ACHN (cell line): ENCODE data around the gene CTNNA2.

Experiments
- DNase-seq: peaks from one replicate; pipeline ENCODE4 v3.0.0-alpha.2; 2015
- in situ Hi-C: cut with HindIII; loops from 2 replicates; pipeline ENCODE4 v1.10.0; 2017; ENCODE audit warnings: low sequenced_read_pairs, low pct_ligation_motif_present, low pct_unique_long_range_greater_than_20kb

The CTNNA2 gene

DNA sequence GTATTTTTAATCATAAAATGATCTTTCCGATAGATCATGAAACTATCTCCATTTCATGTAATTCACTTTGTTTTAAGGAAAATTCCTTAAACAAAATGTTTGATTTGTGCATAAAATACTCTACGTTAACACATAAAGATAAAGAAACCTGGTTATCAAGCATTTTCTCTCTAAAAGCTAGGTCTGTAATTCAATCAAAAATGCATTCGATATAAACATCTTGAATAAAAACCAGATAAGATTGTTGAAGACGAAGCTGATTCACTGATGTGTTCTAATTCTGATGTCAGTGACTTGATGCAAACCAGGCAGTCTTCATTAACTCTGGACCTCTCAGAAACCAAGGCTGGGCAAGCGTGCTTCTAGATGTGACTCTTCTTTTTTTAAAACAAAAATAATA, 245.2 kb downstream of the CTNNA2 start:
- DNase-seq, result no peak
- in situ Hi-C loops, result no loop called here

DNA sequence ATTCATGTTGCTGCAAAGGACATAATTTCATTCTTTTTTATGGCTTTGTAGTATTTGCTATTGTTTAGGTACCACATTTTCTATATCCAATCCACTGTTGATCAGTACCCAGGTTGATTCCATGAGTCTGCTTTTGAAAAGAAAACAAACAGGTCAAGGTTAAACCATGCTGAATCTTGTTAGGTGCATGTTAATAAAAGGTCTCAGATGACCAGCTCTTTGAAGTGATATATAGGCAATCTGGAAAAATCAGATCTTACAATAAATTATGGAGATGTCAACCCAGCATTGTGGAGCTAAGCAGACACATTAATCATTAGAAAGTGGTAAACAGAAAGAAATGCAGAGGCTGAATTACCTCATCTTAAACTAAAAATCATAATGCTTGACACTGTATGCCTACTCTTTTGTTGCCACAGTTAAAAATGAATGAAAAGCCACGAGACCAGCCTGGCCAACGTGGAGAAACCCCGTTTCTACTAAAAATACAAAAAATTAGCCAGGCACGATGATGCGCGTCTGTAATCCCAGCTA, 246.0 kb downstream of the CTNNA2 start:
- in situ Hi-C loops, result no loop called here
- DNase-seq, result no peak

DNA sequence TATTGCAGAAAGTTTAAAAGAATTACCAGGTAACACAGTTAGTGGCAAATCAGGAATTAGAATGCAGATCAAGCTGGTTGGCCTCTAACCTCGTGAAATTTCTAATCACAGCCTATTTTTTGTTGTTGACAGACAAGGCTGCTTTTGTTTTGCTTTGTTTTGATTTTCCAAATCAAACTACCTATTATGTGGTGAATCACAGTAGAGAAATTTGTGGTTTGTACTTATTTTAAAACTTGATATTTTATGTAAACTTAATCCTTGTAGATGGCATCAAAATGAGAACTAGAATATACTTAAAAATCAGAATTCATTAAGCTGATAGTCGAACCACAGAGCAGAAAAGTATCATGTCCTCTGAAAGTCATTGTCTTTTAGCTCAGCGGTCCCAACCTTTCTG, 258.1 kb downstream of the CTNNA2 start:
- no peak for DNase-seq
- in situ Hi-C loops, result no loop called here

DNA sequence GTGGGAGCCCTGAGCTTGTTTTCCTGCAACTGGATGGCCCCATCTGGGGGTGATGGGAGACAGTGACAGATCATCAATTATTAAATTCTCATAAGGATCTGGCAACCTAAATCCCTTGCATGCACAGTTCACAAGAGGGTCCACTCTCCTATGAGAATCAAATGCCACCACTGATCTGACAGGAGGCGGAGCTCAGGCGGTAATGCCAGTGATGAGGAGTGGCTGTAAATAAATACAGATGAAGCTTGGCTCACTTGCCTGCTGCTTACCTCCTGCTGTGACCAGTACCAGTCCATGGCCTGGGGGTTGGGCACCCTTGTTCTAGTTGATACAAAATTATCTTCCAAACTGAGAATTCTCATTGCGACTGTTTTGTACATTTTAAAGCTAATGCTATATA, 258.6 kb downstream of the CTNNA2 start:
- in situ Hi-C loops, result no loop called here
- DNase-seq, result no peak

DNA sequence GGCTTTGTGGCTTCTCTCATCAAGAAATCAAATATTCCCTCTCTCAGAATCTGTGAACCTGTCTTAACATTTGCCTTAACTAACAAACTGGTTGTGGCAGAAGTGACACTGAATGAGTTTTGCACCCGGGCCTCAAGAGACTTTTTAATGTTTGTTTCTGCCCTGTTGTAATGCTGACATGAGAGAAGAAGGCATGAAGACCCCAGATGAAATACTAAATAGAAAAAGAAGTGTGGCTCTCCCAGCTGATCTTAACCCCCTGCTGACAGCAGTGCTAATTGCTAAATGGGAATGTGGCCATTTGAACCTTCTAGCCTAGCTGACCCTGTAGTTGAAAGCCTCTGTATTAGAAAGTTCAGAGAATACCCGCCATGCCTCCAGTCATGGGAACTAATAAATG, 261.2 kb downstream of the CTNNA2 start:
- DNase-seq, result no peak
- in situ Hi-C loops, result no loop called here

DNA sequence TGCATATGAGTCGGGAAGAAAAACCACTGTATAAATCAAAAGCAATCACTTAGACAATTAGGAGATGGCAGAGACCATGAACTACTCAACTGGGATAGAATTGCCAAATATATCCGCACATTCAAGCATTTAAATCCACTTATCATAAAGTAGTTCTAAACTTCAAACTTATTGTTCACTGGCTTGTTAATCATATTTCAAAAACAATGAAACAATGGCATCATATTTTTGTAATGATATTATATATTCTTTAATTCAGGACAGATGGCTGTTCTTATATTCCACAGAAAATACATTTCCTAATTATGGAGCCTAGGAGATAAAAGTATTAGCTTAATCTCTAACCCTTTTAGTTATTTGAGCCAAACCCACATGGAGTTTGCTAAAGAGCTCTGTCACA, 263.6 kb downstream of the CTNNA2 start:
- in situ Hi-C loops, result no loop called here
- DNase-seq, result no peak

DNA sequence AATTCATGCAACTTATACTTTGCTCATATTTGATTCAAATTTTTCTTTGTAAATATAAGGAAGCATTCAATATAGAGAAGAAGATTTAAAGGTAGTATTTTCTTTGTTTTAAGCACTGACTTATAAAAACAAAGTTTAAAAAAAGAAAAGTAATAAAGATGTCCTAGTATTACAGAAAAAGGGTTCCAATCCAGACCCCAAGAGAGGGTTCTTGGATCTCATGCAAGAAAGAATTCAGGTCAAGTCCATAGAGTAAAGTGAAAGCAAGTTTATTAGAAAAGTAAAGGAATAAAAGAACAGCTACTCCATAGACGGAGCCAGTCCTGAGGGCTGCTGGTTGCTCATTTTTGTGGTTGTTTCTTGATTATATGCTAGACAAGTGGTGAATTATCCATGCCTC, 267.9 kb downstream of the CTNNA2 start:
- in situ Hi-C loops, result no loop called here

DNA sequence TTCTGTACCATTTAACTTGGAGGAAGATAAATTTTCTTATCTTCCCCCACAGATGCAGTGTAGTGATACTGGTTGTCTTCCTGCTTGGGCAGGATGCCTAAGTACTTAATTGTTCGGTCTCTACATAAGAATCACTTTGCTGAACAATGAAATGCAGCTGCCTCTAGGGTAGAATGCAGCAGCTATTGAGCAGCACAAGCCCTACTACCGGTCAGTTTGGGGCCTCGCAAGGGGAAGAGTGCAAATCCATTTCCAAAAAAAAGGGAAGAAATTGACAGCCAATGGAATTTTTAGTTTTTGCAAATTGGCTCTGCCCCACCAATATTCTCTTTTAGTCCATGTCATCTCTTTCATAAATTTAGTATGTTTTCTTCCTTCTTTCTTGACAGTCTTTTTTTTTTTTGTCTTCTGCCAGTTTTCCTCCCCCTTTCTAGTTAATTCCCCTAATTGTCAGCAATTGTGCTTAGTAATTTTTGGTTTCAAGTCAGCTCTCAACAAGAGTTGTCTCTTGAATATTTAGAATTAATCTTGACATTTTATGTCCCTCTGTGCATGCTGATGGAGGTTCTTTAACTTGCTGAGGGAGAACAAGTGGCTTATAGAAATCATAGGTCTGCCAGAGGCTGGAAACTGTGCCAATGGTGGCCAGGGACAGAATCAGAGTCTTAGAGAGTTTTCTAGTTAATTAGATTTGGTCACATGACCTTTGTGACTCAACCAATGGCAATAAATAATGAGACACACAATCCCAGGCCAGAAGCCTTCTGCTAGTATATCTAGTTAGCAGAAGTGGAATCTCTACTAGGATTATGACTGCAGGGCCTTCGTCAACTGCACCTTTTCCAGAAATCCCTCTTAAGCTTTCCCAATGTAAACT, 270.0 kb downstream of the CTNNA2 start:
- DNase-seq, result no peak
- in situ Hi-C loops, result no loop called here

More for the DNA sequence above, 267.9 kb downstream of the CTNNA2 start:
- no peak for DNase-seq

DNA sequence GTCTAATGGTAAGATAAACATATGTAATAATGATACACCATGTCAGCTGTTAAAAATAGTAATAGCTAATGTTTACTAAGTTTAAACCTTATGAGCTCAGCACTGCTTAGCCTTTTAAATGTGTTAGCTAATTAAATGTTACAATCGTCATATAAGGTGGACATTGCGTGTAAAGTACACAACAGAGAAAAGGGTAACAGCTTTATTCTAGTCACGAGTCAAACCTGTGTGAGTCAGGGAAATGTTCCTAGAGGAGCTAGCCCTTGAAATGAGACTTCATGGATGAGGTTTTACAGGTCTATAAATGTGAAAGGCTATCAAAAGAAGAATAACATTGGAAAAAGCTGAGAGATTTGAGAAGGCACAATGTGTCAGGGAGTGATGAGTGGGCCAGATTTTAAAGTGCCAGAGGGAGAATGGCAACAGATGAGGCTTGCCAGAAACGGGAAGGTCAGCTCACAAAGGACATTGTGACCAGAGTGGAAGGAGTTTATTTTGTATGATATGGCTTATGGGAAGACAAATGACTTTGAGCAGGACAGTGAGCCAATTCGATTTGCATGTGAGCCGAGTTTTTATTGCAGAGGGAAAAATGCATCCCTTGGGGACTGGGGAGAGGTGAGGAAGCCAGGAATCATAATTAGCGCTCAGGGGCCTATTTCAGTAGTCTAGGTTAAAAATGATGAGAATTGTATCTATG, 276.3 kb downstream of the CTNNA2 start:
- DNase-seq, result no peak
- in situ Hi-C loops, result no loop called here

DNA sequence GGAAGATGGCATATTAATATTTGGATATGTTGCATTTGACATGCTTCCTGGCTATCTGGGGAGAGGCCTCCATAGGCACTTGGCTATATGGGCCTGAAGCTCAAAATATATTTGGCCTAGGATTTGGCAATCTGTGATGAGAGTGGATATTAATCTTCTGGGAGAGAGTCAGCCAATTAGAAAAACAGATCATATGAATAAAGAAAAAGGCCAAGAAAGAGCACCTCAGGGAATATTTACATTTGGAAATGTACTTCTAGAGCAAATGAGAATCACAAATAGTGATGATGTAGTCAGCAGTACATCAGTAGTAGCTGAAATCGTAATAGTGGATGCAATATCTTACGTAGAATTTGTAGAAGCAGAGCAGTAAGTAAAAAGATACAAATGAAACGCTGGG, 277.0 kb downstream of the CTNNA2 start:
- DNase-seq, result no peak
- in situ Hi-C loops, result no loop called here

DNA sequence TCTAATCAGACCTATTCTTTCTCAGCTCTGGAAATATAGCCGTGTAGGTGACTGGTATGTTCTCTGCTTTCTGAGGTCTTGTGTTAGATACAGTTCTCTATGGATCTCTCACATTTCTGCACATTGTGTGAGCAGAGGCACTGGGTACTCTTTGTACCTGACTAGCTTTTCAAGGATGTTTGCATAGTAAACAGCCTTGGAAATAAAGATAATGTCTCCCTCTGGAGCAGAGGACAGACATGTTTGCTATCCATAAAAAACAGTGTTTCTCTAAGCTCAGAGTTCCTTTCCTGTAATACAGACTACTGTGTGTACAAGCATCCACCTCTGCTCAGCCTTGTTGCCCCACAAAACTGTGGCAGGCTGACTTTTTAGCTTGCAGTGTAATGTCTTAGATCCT, 279.2 kb downstream of the CTNNA2 start:
- in situ Hi-C loops, result no loop called here

DNA sequence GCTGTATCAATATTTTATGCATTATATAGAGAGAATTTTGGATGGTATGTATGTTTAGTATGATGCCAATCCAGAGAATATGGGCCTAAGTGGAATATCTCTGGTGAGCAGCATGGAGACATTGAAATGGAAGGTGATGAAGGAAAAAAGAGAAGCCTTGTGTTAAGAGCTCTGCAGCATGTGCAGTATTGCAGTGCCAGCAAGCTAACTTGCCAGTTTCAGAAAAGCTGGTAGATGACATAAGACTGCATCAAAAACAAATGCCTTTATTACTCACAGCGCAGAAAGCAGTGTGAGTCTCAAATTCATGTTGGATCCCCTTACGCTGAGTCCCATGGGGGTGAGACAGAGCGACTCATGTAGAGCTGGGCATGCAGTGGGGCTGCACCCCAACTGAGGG, 280.2 kb downstream of the CTNNA2 start:
- in situ Hi-C loops, result no loop called here
- no peak for DNase-seq

More for the DNA sequence above, 279.2 kb downstream of the CTNNA2 start:
- DNase-seq, result no peak

DNA sequence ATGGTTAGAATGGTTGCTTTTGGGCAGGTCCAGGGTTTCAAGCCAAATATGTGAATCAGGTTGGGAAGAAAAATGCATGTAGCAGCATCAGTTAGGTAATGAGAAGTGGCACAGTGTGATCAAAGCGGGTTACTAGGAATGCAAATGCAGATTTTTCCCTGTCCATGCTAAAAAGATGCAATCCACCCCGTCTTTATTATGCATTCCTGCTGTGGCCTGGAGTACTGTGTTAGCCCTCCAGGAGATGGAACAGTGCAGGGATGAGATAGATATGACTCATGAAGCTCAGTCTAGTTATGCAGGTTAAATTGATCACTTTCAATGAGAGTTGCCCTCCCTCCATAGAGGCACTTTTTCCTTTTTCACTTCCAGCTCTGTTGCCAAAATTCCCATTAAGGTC, 283.8 kb downstream of the CTNNA2 start:
- DNase-seq, result no peak
- in situ Hi-C loops, result no loop called here

DNA sequence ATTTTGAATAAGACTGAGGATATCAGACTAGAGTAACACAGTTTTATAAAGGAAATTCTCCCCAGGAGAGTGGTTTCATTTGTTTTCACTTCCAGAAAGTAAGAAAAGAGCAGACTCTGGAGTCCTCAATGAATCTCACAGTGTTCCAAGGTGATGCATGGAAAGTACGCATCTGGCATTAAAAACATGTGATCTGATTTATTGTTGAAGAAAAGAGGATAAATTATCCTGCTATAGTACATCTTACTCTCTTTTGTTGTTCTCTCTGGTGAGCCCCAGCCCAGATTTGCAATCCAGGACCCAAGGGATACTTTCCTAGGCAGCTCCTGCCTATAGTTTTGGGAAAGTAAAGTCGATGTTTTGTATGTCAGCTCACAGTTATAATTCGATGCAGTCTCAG, 285.9 kb downstream of the CTNNA2 start:
- in situ Hi-C loops, result no loop called here

DNA sequence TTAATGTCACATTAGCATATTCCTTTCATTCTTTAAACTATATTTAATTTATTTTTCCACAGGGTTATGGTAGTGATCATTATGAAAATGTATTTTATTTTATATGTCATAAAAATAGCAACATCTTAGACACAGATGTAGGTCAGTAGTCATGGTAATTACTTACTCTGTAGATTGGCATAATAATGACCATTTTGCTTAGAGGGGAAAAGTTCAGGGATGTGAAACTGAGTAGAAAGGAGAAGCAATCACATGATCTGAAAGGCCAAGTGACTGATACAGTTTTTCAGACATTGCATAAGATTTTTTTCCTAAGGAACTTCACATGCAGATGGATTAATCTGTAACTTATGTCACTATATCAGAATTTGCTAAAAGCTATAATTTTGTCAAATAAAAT, 286.9 kb downstream of the CTNNA2 start:
- no peak for DNase-seq
- in situ Hi-C loops, result no loop called here

More for the DNA sequence above, 285.9 kb downstream of the CTNNA2 start:
- DNase-seq, result no peak

DNA sequence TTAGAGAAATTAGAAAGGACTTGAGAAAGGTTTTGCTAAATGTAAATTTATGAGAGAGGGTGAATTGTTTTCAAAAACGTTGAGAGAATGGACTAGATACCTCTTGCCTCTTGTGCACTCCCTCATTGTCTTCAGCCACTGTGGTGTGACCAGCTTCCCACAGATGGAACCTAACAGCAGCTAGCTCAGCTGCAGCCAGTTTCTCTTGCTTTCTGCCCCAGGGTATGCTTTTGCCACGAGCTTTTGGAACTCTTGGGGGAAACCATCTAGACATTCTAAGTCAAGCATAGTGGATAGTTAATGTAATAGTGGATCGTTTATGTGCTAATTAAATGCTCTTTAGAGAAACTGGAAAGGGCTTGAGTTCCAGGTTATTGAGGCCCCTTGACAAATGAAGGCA, 288.2 kb downstream of the CTNNA2 start:
- DNase-seq, result no peak
- in situ Hi-C loops, result no loop called here

DNA sequence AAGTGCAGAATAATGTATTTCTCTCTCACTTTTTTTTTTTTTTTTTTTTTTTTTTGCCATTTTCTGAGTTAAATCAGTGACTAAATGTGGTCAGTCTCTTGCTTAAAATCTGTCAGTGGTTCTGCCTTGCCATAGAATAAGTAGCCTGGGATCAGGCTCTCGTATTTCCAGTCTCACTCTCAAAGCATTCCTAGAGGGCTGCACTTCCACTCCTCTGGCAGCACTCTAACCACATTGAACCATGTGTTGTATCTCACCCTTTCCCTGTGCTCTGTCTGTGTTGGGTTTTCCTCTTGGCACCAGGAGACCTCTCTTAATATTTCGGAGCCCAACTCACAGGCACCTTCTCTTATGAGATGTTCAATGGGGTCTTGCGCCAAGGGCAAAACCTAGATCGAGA, 304.4 kb downstream of the CTNNA2 start:
- in situ Hi-C loops, result no loop called here
- no peak for DNase-seq

DNA sequence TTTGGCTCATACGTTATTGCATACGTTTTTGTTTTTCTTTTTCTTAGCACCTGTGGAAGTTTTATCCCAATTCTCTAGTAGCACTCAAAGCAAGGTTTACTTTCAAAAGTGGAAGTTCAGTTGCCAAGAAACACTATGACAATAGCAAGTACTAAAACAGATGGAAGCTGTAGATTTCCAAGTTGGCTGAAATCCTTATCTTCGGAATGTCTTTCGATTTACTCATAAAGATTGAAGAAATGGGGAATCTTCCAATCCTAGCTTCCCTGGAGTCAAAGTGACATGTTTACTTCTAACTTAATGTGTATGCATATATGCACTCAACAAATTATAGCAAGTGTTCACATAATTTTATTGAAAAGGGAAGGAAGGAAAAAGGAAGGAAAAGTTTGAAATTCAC, 307.4 kb downstream of the CTNNA2 start:
- in situ Hi-C loops, result no loop called here
- DNase-seq, result no peak

DNA sequence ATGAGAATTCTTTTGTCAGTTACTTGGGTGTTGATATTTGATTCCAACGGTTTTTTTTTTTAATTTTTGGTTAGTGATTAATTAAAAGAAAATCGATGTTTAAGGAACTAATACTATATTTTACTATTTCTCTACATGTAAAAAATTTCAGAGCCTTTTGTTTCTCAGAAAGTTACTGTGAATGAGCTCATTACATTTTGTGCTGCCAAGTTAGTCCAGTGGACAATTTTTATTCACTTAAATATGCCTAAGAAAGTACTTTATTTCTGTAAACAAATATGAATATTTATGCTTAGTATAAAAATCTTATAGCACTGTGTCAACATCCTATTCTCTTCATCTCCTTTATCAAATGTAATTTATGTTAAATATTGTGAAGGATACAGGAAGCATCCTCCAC, 309.3 kb downstream of the CTNNA2 start:
- in situ Hi-C loops, result no loop called here
- no peak for DNase-seq
